ENCODE data around the gene AMIGO1.

The AMIGO1 gene

DNA sequence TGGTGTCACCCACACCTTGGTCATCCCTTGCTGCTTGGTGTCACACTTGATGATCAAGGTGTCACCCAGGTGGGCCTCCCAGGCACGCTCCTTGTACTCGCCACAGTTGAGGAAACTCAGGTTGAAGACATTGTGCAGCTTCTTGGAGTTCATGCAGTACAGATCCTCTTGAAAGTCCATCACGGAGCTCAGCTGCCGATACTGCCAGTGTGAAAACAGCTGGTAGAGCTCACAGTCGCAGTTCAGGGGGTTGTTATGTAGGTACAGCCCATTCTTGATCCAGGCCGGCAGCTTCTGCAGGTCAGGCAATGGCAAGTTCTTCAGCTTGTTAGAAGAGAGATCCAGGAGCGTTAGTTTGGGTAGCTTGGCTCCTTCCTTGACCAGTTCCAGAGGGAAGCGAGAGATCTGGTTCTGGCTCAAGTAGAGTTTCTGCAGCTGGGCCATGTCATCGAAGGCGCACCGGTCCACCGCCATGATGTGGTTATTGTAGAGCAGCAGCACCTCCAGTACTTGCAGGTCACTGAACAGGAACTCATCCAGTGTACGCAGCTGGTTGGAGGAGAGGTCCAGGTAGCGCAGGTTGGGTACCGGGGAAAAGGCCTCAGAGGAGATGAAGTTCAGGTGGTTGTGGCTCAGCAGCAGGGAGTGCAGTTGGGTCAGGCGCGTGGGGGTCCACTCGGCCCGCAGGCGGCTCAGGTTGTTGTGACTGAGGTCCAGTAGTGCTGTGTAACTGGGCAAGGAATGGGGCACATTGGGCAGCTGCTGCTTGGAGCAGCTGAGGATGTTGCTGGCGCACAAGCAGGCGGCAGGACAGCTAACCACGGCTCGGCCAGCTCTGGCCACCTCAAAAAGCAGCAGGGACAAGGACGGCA is 1.3 kb downstream of the AMIGO1 start:
- no peak for DNase-seq (ENCODE audit: insufficient read length, low spot score)

DNA sequence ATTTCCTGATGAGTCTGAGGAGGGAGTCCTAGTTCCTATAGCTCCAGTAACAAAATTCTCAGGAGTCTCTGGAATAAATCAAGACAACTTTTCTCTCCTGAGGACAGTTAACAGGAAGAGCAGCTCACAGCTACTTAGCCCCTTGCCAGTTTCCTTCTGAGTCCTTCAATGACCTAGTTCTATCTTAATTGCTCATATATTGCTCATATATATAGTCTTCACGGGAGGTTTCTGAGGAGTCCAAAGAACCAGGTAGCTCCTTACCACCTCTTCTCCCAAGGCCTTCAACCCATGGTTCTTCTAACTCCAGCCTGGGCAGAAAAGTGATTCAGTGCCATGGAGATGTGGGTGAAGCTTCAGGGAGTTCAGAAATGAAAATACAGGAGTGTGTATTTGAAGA is 4.6 kb downstream of the AMIGO1 start:
- FAIRE-seq (no peak), DNase-seq (ENCODE audit: insufficient read length, low spot score) (no peak)

More for the DNA sequence above, 1.3 kb downstream of the AMIGO1 start:
- FAIRE-seq, result no peak

DNA sequence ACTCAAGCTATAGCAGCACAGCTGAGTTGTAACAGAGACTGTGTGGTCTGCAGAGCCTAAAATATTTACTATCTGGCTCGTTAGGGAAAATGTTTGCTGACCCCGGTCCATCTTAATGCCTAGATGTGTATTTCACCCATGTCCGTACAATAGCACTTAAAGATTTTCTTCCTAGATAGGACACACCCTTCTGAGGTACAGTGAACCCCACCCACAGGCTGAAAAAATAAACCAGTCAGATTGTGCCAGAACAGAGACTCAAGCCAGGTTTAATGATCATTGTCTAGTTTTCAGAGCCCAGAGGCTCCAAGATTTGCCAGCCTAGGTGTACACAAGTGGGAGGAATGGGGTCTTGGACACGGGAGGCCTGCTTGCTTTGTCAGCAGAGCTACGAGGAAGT is 5.6 kb downstream of the AMIGO1 start:
- DNase-seq (ENCODE audit: insufficient read length, low spot score), result no peak

DNA sequence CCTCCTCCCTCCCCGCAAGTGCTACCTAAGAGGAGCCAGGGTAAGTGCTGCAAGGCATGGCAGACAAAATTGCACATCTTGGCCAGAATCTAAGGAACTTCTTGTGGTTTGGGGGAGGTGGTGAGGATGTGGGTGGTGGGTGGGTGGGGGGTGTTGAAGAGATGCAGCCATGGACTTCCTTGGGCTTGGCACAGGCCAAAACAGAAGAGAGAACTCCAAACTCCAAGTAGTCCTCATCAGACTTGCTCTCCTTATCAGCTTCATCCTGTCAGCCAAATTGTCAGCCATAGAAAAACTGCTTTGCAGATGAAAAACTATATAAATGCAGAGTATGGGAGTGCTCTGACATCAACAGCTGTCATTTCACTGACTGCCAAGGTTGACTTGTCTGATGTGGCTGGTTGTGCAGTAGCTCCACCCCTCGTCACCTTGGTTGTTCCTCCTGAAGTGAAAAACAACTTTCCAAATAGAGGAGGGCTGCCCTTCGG is 7.1 kb downstream of the AMIGO1 start:
- DNase-seq (ENCODE audit: insufficient read length, low spot score) (no peak), FAIRE-seq (no peak)

More for the DNA sequence above, 5.6 kb downstream of the AMIGO1 start:
- no peak for FAIRE-seq

DNA sequence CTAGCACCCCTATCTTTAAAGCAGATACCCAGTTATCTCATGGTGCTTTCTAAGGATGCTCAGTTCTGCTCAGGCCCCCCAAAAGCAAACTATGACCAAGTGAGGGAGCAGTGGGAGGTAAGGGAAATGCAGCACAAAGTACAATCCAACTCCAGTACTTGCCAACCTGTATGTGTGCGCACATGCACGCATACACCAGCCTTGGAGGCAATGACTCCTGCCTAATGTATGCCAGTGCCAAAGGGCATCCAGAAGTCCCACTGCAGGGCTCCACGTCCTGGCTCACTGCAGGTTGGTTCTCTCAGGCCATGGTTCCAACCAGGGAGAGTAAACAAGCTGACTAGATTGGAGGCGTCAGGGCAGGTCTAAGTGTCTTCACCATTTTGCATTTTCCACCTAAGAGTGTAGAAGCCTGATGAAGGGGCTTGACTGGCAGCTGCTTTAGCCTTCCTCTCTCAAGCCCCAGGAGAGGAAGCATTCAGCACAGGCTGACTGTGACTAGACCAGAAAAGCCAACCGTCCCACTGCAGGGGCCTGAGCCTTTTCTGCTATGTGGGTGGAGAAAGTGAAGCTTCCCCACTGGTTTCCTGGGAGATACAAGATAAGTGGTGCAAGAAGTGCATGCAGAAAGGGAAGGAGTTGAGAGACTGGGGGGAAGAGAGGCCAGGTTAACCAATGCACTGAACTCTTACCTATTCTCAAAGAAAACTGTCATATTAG is 7.7 kb downstream of the AMIGO1 start:
- FAIRE-seq (no peak), DNase-seq (ENCODE audit: insufficient read length, low spot score) (no peak)

DNA sequence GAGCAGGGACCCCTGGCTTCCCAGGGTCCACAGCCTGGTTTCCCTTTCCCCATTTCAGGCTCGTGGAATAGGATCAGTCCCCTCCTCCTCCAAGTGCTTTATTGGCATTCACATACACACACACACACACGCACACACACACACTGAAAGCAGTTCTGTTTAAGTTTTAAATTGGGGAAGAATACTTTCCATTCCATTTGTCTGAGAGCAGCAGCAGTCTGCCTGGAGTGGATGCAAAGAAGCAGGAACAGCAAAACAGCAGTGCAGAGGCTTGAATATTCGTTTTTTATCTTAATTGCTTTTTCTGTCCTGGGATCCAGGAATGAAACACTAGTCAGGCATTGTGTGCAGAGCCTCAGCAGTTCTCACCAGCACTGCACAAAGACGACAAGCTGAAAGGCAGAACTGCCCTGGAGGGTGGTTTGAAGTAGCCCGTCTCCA is 8.6 kb downstream of the AMIGO1 start:
- DNase-seq (ENCODE audit: insufficient read length, low spot score), result no peak
- no peak for FAIRE-seq

DNA sequence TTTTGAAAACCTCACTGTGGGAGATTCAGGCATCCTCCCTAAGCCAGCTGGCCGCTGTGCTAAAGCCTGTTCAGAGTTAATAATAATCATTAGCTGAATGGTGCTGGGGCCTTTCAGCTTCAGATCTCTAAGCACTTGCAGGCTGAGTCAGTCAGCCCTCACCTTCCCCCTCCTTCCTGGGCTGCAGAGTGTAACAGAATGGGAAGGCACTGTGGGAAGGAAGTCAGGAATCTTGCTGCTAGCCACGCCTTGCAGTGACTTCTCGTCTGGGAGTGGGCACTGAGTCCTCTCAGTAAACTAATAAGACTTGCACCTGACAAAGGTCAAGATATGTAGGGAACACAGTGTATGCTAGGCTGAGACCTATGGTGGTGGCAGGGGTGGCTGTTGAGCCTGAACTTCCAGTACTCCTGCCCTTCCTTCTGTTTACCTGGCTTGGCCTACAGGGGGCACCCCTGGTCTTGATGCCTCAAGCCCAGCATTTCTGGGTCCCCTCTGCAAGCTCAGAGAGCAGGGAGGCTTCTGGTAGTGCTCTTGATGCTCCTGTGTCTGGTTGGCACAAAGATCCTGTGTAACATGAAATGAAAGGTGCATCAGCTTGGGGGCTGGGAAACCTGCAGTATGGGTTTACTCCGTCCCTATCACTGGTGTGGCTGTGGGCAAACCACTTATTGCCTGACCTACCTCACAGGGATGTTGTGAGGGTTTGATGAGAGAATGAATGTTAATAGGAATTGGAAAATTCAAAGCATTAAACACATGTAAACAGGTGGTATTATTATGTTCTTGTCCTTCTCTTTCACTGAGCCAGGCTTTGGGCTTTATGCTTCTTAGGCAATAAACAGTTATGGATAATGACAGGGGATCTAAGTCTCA is 9.6 kb downstream of the AMIGO1 start:
- DNase-seq (ENCODE audit: insufficient read length, low spot score) (no peak), FAIRE-seq (no peak)

DNA sequence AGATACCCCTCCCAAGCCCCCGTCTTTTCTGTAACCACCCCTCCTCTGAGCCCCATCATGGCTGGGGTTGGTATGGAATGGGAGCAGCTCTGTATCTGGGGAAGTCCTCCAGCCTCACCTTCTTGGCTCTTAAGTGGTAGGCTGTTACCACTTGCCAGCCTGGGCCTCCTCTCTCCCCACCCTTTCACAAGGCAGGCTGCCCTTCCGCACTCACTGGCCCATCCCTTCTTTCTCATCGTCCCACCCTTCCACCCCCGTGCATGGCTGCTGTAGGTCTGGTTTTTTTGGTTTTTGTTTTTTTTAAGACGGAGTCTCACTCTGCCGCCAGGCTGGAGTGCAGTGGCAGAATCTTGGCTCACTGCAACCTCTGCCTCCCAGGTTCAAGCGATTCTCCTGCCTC is 10.4 kb downstream of the AMIGO1 start:
- DNase-seq (ENCODE audit: insufficient read length, low spot score) (no peak), FAIRE-seq (no peak)

DNA sequence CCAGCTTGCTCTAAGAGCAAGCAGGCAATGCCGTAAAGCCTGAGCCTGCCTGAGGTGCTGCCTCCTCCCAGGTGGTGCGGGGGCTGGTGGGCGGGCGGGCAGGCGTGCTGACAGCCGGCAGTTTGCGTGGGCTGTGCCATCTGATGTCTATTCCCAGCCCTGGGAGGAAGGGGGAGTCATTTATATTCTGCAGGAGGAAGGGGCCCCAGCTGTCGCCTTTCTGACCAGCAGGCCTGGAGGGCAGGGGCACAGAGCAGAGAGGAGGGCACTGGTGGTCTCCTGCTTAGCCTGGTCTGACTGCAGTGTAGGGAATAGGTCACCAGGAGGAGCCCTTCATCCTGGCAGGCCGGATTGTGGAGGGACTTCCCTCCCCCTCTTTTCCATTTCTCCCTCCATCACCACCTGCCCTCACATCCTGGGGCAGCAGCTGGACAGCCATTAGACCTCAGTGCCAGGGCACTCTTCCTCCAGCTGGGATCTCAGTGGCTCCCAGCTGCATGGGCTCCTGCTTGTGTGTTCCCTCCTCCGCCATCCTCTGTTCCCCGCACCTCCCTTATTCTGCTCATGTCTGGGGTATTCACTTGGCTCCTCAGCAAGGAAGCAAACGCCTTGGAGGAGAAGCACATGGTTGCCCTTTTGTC is 11.2 kb downstream of the AMIGO1 start:
- DNase-seq (ENCODE audit: insufficient read length, low spot score), result no peak
- no peak for FAIRE-seq

DNA sequence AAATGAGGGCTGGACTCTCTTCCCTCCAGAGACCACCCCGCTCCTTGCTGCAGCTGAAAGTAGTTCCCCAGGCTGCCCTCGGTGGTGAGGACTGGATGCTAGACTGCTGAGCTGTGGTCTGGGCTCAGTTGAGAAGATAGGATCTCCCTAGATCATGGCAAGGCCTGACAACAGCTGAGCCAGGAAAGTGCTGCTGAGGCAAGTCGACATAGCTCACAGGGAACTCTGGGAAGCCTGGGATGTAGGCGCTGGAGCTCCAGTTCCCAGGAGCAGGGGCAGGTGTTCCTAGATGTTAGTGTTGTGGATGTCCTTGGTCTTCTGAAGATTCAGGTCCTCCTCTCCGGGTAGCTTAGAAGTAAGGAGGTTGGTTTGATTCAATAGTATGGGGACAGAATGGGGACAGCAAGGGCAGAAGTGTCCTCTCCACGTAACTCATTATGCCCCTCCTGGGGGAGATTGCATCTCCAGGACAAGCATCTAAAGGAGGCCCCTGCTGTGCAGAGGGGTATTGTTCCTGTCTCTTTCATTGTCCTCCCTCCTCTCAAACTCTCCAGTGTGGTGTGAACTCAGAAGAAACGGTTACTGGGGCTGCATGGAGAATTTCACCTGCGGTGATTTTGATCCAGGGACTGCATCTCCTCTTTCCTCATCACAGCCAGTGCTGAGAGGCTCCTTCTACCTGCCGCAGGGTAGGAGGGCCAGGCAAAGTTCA is 11.9 kb downstream of the AMIGO1 start:
- FAIRE-seq (no peak), DNase-seq (ENCODE audit: insufficient read length, low spot score) (no peak)

DNA sequence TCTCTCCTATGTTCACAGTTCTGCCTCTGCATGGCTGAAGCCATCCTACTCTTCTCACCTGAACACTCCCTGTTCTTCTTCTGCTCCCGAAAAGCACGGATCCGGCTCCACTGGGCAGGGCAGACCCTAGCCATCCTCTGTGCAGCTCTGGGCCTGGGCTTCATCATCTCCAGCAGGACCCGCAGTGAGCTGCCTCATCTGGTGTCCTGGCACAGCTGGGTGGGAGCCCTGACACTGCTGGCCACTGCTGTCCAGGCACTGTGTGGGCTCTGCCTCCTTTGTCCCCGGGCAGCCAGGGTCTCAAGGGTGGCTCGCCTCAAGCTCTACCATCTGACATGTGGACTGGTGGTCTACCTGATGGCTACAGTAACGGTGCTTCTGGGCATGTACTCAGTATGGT is 13.8 kb downstream of the AMIGO1 start:
- no peak for DNase-seq (ENCODE audit: insufficient read length, low spot score)
- FAIRE-seq, result no peak

DNA sequence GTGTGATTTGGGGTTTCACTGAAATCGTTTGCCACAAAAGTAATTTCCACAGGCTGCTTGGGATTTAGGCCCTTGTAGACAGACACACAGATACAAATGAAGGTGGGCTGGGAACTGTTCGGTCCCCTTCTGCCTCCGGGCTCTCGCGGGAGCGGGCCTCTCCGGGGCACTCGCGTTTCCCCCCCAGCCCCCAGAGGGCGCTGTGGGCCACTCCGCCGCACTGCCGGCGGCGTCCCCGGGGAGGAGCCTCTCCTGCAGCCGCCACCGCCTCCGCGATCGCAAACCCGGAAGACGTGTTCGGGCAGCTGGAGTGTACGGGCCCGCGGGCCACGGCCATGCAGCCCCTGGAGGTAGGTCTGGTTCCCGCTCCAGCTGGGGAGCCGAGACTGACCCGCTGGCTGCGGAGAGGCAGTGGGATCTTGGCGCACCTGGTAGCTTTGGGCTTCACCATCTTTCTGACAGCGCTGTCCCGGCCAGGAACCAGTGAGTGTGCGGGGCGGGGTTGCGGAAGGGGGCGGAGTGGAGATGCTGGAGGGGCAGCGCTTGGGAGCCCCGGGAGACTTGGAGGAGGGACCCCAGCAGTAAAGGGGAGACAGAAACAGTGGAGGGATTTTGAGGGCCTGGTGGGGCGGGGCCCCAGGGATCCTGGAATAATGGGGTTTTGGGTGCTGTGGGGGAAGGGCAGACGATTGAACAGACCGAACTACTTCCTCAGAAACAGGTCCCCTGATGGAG is 15.6 kb downstream of the AMIGO1 start, which contains the start of gene CYB561D1:
CYB561D1 (plus strand) TSS at position 290 of the 735 bp plus-strand sequence; CDS start at position 336, 46 bp downstream.
- peak; percentile 87 for FAIRE-seq

DNA sequence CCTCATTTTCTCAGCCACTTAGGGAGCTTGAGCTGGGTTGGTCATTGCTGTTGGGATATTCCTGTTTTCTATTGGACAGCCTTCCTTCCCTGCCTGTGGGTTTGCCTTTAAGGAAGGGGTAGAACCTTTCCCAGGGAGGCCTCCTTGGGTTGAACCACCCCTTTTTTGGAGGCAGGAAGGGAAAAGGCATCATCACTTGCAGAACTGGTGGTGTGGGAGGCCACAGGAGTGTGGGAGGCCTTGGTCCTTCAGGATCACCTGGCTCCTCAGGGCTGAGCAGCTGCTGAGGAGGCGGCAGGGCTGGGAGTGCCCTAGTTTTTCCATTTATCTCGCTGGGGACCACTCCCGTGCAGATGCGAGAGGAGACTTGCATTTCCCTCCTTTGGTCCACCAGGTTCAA is 16.3 kb downstream of the AMIGO1 start:
- DNase-seq (ENCODE audit: insufficient read length, low spot score) (no peak), FAIRE-seq (no peak)

More for the DNA sequence above, 15.6 kb downstream of the AMIGO1 start, which contains the start of gene CYB561D1:
- peak; percentile 90 for DNase-seq (ENCODE audit: insufficient read length, low spot score)

DNA sequence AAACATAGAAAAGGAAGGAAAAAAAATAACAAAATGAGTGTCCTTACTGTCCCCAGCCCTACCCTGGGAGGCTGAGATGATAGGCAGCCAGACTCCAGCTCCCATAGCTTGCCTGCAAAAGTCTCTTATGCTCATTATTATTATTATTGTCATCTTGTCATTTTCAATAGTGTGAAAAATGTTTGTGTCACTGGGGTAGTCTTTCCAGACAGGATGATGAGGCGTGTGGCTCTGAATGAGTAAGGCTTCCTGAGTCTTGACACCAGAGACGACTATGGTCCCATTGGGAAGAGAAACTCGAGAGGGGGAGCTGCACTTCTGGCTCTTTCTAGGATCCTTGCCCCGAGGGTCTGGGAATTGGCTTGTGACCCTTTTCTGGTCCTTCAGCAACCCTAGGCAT is 16.7 kb downstream of the AMIGO1 start:
- no peak for FAIRE-seq
- no peak for DNase-seq (ENCODE audit: insufficient read length, low spot score)

DNA sequence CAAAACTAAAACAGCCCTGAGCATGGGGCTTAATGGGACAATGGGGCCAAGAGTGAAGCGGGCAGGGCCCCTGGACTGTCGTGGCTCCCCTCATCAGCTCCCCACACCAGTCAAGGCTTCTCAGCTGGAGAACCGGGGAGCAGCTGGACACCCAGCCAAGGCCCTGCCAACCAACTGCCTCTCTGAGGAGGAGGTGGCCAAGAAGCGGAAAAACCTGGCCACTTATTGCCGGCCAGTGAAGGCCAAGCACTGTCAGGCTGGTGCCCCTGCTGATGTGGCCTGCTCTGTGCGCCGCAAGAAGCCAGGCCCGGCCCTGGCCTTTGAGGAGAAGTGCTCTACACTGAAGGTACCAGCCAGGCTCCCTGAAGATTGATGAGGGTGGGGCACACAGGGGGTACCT is 18.2 kb downstream of the AMIGO1 start:
- FAIRE-seq (no peak), DNase-seq (ENCODE audit: insufficient read length, low spot score) (no peak)

DNA sequence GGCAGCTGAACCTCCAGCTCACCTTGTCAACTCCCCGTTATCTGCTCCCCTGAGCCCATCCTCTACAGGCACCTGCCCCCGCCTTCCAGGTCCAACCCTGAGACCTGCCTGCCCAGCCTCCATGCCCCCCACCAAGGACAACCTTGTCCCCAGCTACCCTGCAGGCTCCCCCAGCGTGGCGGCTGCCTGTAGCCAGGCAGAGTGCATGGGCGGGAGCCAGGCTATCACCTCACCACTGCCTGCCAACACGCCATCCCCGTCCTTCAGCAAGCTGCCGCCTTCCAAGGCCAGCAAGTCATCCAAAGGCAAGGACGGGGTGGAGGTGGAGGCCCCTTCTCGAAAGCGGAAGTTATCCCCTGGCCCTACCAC is 18.6 kb downstream of the AMIGO1 start:
- DNase-seq (ENCODE audit: insufficient read length, low spot score) (no peak), FAIRE-seq (no peak)

DNA sequence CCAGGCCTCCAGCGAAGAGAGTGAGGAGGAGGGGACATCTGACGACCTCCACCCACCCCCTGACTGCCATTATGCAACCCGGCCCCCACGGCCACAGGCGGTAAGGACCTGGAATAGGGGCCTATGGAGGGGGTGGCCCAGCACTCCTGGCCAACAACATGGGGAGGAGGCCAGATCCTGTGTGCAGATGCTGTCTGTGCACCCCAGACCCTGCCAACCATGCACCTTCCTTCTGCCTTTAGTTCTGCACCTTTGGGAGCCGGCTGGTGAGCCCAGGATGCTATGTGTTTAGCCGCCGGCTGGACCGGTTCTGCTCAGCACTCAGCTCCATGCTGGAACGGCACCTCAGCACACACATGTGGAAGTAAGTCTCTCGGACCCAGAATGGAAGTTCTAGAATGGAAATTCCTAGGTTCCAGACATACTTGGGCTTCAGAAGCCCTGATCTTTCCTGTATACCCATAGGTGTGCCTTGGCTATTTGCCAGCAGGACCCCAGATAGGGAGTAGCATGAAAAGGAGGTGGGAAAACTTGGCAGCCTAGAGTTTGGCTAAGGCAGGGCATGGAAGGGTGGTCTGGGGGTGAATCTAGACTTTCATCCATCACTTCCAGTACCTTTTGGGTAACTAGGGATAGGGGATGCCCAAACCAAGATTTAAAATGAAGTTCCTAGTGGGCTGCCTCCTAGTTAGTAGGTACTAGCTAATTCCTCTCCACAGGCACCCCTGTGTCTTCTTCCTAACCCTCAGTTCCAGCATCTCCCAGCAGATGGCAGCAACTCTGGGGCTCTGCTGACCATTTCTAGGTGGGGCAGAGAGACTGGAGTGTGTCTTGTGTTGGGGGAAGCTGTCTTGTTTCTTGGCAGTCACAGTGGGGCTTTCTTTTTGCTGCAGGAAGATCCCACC is 19.2 kb downstream of the AMIGO1 start:
- DNase-seq (ENCODE audit: insufficient read length, low spot score) (peak; percentile 69), FAIRE-seq (peak; percentile 77)

DNA sequence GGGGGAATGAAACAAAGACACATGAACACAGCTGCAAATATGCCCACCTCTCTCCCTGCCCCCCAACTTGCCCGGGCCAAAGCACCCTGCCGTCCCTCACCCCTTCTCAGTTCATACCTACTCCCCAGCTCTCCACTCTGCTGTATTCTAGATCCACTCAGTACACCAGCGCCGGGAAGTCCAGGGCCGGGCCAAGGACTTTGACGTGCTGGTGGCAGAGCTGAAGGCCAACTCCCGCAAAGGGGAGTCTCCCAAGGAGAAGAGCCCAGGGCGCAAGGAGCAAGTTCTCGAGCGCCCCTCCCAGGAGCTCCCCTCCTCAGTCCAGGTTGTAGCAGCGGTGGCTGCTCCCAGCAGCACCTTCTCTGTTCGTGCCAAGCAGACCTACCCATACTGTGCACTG is 20.8 kb downstream of the AMIGO1 start:
- no peak for FAIRE-seq
- no peak for DNase-seq (ENCODE audit: insufficient read length, low spot score)
